Stomach (tissue), 9 donors: ENCODE data around the gene SLC51A. TPM values are rescaled to one million over a fixed set of nuclear protein-coding genes. Genes with fewer than 3 reads are reported as not detected.

Source experiments
- DNase-seq, 2 donors: peaks; one replicate each; pipeline versions ENCODE4 v3.0.0 to v3.0.0-alpha.2; 2013 to 2019
- H3K27ac ChIP-seq, 5 donors: fragments of 200-600 bp in 4 of 5; sonication (generic) in 4 of 5; one replicate each; pipeline ENCODE4 v1.5.1; 2013 to 2019; ENCODE audit warnings: mild to moderate bottlenecking in 1 of 5, moderate library complexity in 1 of 5
- H3K27me3 ChIP-seq, 3 donors: fragments of 200-600 bp; sonication (generic); one replicate each; pipeline ENCODE4 v1.5.1; 2017 to 2019; ENCODE audit warnings: mixed run types in 1 of 3
- H3K36me3 ChIP-seq, 4 donors: fragments of 200-600 bp; sonication (generic); 1 replicate in 3 of 4; 2 replicates in 1 of 4; pipeline ENCODE4 v1.5.1; 2016 to 2019
- H3K4me1 ChIP-seq, 4 donors: fragments of 200-600 bp; sonication (generic); one replicate each; pipeline ENCODE4 v1.5.1; 2016 to 2019
- H3K4me3 ChIP-seq, 4 donors: fragments of 200-600 bp; sonication (generic) in 3 of 4; one replicate each; pipeline ENCODE4 v1.5.1; 2016 to 2019; ENCODE audit warnings: mild to moderate bottlenecking in 1 of 4
- H3K9me3 ChIP-seq, 4 donors: fragments of 200-600 bp; sonication (generic); one replicate each; pipeline ENCODE4 v1.5.1; 2016 to 2019
- EP300 ChIP-seq: sonication (generic); formaldehyde crosslinking; IDR thresholded peaks from one replicate; pipeline ENCODE4 v1.6.1; 2017; ENCODE audit warnings: antibody characterized with exemption
- POLR2A ChIP-seq, 4 donors: fragments of 450-650 bp; IDR thresholded peaks; one replicate each; pipeline ENCODE4 v1.6.1; 2016; ENCODE audit warnings: antibody characterized with exemption in 4 of 4, control low read depth in 2 of 4, mild to moderate bottlenecking in 1 of 4, moderate library complexity in 1 of 4
- POLR2AphosphoS5 ChIP-seq, 3 donors: sonication (generic); formaldehyde crosslinking; IDR thresholded peaks; one replicate each; pipeline ENCODE4 v1.6.1; 2016; ENCODE audit warnings: antibody characterized with exemption in 3 of 3
- WGBS, 5 donors: extraction: QIAGEN DNeasy Blood & Tissue Kit in 3 of 5; methylation state at CpG; one replicate each; pipeline versions ENCODE4 v1.1.5 to v1.1.7; 2013 to 2018; 5-methylcytosine and 5-hydroxymethylcytosine counted together
- intact Hi-C: fragments of 100-400 bp; cut with DNase I; formaldehyde crosslinking; loops from one replicate; pipeline ENCODE4 v1.15.1; 2023; ENCODE audit warnings: low total_unique reads
- polyA plus RNA-seq, 3 donors: library from polyadenylated mRNA; stranded (reverse); fragments of 200-250 nt; gene quantifications; one replicate each; pipeline ENCODE4 v1.2.3, GENCODE V29; 2013
- total RNA-seq, 5 donors: library from RNA; depleted of rRNA; stranded (reverse); fragments of >200 nt; gene quantifications; one replicate each; pipeline versions ENCODE4 v1.1.0 to v1.2.3, GENCODE V29; 2014 to 2016
- TF ChIP-seq, protein P1 (sequence below), 7 experiments: fragments of 450-650 bp in 4 of 7; fragments of 200-600 bp in 3 of 7; sonication (generic) in 3 of 7; IDR thresholded peaks; one replicate each; pipeline ENCODE4 v1.5.1; 2016 to 2019; ENCODE audit warnings: antibody characterized with exemption in 7 of 7, control low read depth in 2 of 7, mild to moderate bottlenecking in 1 of 7
- donor health status: healthy with polysubstance abuse.
- donor health status: Bipolar disorder and iron deficiency.
- donor health status: healthy.

Gene SLC51A
- total and polyA plus RNA-seq, 8 donors, result 0.43 to 0.92 TPM; not detected in 6

DNA sequence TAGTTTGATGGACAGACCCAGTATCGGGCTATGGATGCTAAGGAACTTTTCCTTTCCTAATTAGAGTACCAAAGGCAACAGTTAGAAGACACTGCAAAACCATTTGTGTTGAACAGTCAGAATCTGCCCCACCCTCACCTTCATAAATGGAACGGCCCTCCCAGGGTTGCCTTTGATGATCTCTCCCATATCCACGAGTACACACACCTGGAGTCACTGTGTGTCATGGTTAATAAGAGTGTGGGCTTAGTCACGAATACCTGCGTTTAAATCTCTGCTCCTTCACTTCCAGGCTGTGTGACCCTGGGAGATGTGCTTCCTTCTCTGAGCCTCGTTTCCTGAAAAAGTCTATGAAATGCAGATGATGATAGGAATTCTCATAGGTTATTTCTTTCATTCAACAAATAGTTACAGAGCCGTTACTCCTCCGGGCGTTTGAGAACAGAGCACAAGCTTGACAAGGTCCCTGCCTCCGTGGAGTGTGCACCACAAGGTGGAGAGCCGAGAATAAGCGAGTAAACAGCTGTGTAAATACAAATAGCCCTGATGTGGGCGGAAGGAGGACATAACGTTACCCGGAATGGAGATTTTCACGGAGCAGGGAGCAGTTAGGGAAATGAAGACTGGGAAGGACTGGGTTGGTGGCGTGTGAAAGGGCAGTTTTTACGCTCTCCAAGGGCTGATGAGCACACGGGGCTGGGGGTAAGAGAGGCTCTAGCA, 6.7 kb downstream of the SLC51A start:
- intact Hi-C loops, result no loop called here
- TF ChIP-seq POLR2A (IDR thresholded peaks at IDR 0.05) (no peak), EP300 (no peak), POLR2AphosphoS5 (IDR thresholded peaks at IDR 0.05) (no peak)
- TF ChIP-seq, protein P1, sequence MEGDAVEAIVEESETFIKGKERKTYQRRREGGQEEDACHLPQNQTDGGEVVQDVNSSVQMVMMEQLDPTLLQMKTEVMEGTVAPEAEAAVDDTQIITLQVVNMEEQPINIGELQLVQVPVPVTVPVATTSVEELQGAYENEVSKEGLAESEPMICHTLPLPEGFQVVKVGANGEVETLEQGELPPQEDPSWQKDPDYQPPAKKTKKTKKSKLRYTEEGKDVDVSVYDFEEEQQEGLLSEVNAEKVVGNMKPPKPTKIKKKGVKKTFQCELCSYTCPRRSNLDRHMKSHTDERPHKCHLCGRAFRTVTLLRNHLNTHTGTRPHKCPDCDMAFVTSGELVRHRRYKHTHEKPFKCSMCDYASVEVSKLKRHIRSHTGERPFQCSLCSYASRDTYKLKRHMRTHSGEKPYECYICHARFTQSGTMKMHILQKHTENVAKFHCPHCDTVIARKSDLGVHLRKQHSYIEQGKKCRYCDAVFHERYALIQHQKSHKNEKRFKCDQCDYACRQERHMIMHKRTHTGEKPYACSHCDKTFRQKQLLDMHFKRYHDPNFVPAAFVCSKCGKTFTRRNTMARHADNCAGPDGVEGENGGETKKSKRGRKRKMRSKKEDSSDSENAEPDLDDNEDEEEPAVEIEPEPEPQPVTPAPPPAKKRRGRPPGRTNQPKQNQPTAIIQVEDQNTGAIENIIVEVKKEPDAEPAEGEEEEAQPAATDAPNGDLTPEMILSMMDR (IDR thresholded peaks at IDR 0.05), result no peak
- no peak for DNase-seq
- 40 to 54% (median 47%) methylated on average over 19 of the region's 19 CpGs for WGBS, 5 donors
- peaks cover 0 to 19% (median 9%) of the 10 kb centered on the region in 4 donors for H3K4me1 ChIP-seq
- H3K36me3 ChIP-seq, result no peaks in the 10 kb centered on the region
- peaks cover 0 to 11% (median 0%) of the 10 kb centered on the region in 3 donors for H3K27me3 ChIP-seq
- H3K4me3 ChIP-seq, result no peak overlapping the region
- H3K9me3 ChIP-seq, result no peaks in the 10 kb centered on the region
- no peak overlapping the region for H3K27ac ChIP-seq

DNA sequence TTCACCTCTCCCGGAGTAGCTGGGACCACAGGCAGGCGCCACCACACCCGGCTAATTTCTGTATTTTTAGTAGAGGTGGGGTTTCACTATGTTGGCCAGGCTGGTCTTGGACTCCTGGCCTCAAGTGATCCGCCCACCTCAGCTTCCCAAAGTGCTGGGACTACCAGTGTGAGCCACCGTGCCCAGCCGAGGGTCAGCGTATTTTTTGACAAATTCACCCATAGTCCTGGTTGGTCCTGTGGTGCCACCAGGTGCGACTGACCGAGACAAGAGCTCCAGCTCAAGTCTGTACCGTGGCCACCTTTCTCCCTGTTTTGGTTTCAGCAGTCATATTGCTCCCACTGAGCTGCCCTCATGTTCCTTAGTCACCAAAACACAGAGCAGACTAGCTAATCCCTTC, 8.8 kb downstream of the SLC51A start:
- no peaks in the 10 kb centered on the region for H3K36me3 ChIP-seq
- H3K4me3 ChIP-seq, result no peak overlapping the region
- no peak for TF ChIP-seq POLR2A (IDR thresholded peaks at IDR 0.05)
- TF ChIP-seq, protein P1 (IDR thresholded peaks at IDR 0.05), result no peak
- no peak for TF ChIP-seq EP300
- TF ChIP-seq POLR2AphosphoS5 (IDR thresholded peaks at IDR 0.05), result no peak
- DNase-seq, result no peak
- WGBS, 5 donors, result 90 to 93% (median 92%) methylated on average over 8 to 10 of the region's 10 CpGs
- no peaks in the 10 kb centered on the region for H3K9me3 ChIP-seq
- H3K4me1 ChIP-seq, result peaks cover 0 to 5% (median 2%) of the 10 kb centered on the region in 4 donors
- intact Hi-C loops, result no loop called here
- peaks cover 0 to 11% (median 0%) of the 10 kb centered on the region in 3 donors for H3K27me3 ChIP-seq
- H3K27ac ChIP-seq, result no peak overlapping the region

DNA sequence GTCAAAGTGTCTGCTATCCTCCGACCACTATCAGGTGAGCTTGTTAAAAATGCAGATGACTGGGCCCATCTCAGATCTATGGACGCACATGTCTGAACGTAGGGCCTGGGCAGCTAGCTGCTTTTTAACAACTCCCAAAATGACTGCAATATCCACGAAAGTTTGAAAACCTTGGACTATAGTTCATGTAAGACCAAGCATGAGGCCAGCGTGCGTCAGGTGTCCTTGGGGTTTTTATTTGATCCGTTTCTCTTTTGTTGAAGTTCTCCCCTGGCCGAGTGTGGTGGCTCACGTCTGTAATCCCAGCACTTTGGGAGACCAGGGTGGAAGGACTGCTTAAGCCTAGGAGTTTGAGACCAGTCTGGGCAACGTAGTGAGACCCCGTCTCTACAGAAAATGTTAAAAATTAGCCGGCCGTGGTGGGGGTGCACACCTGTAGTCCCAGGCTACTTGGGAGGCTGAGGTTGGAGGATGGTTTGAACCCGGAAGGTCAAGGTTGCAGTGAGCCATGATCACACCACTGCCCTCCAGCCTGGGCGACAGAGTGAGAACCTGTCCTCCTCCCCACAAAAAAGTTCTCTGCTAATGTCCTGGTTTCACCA, 9.5 kb downstream of the SLC51A start:
- no peak for DNase-seq
- intact Hi-C loops, result no loop called here
- TF ChIP-seq EP300, result no peak
- TF ChIP-seq POLR2AphosphoS5 (IDR thresholded peaks at IDR 0.05), result no peak
- TF ChIP-seq, protein P1 (IDR thresholded peaks at IDR 0.05), result no peak
- no peak for TF ChIP-seq POLR2A (IDR thresholded peaks at IDR 0.05)
- 87 to 91% (median 91%) methylated on average over 15 of the region's 15 CpGs for WGBS, 5 donors
- H3K9me3 ChIP-seq, result no peaks in the 10 kb centered on the region
- H3K4me3 ChIP-seq, result no peak overlapping the region
- H3K4me1 ChIP-seq, result peaks cover 0 to 5% (median 2%) of the 10 kb centered on the region in 4 donors
- no peaks in the 10 kb centered on the region for H3K36me3 ChIP-seq
- H3K27me3 ChIP-seq, result peaks cover 0 to 11% (median 0%) of the 10 kb centered on the region in 3 donors
- no peak overlapping the region for H3K27ac ChIP-seq

DNA sequence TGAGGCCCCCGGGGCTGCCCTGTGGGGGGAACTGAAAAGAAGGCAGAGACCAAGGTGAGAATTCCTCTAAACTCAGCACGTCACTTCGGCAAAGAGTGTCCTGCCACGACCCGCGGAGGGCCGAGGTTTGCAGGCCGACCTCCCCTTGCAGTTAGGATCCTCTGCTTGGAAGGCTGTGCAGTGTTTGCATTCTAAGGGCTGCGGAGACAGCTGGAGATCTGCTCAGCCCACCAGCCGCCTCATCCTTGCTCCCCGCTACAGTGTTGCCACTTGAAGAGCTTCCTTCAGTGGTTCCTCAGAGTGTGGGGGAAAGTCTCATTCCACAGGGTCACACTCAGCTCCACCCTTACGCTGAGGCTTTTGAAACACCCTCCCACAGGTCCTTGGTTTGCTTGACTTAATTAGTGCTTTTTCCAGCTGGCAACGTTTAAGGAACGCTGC, 10.8 kb downstream of the SLC51A start:
- intact Hi-C loops, result no loop called here
- Histone ChIP-seq H3K4me3 (no peak overlapping the region), H3K27ac (no peak overlapping the region), H3K36me3 (no peaks in the 10 kb centered on the region), H3K27me3 (peaks cover 0 to 11% (median 0%) of the 10 kb centered on the region in 3 donors), H3K4me1 (peaks cover 0 to 5% (median 2%) of the 10 kb centered on the region in 4 donors), H3K9me3 (no peaks in the 10 kb centered on the region)
- no peak for TF ChIP-seq POLR2A (IDR thresholded peaks at IDR 0.05)
- TF ChIP-seq, protein P1 (IDR thresholded peaks at IDR 0.05), result no peak
- TF ChIP-seq POLR2AphosphoS5 (IDR thresholded peaks at IDR 0.05), result no peak
- no peak for TF ChIP-seq EP300
- DNase-seq, result no peak
- WGBS, 5 donors, result 77 to 84% (median 82%) methylated on average over 14 of the region's 14 CpGs
